HCT116 (cell line): Measurements from ENCODE around the gene TREM1.

ENCODE experiments used
- CEBPB ChIP-seq: IDR thresholded peaks from 2 replicates; pipeline ENCODE4 v1.6.1; 2012; ENCODE audit warnings: low read depth
- EZH2 ChIP-seq: fragments of 200-600 bp; sonication (generic); IDR thresholded peaks from 2 replicates; pipeline ENCODE4 v1.6.1; 2017; ENCODE audit warnings: antibody characterized with exemption, mixed run types
- JUND ChIP-seq: IDR thresholded peaks from 2 replicates; pipeline ENCODE4 v1.6.1; 2012
- MAX ChIP-seq: IDR thresholded peaks from 2 replicates; pipeline ENCODE4 v1.6.1; 2012
- POLR2A ChIP-seq: IDR thresholded peaks from 2 replicates; pipeline ENCODE4 v1.7.0; 2011; ENCODE audit warnings: borderline replicate concordance; ENCODE audit not compliant: insufficient read depth, insufficient read length; ENCODE audit errors: extremely low read depth
- POLR2AphosphoS5 ChIP-seq: IDR thresholded peaks from 2 replicates; pipeline ENCODE4 v1.6.1; 2011; ENCODE audit warnings: mild to moderate bottlenecking, low read depth, low read length, moderate library complexity
- RAD21 ChIP-seq: IDR thresholded peaks from 2 replicates; pipeline ENCODE4 v1.6.1; 2012; ENCODE audit warnings: low read depth, mild to moderate bottlenecking
- REST ChIP-seq: IDR thresholded peaks from 2 replicates; pipeline ENCODE4 v1.6.1; 2012; ENCODE audit warnings: low read depth
- SP1 ChIP-seq: IDR thresholded peaks from 2 replicates; pipeline ENCODE4 v1.6.1; 2012; ENCODE audit warnings: low read depth
- TF ChIP-seq, protein P1 (sequence below), 3 experiments: fragments of 200-600 bp in 1 of 3; sonication (generic) in 1 of 3; IDR thresholded peaks in 2 of 3; conservative IDR thresholded peaks in 1 of 3; 2 replicates each; pipeline ENCODE4 v1.5.1; 2012 to 2017; ENCODE audit warnings: low read depth in 2 of 3, low read length in 2 of 3, antibody characterized with exemption in 1 of 3, borderline replicate concordance in 1 of 3, control low read depth in 1 of 3, mild to moderate bottlenecking in 1 of 3, mixed read lengths in 1 of 3, mixed run types in 1 of 3, moderate library complexity in 1 of 3; ENCODE audit not compliant: insufficient read depth in 1 of 3

GRCh38 chr6:41258196-41258493 is 28.3 kb downstream of the TREM1 start:
- TF ChIP-seq, protein P1, sequence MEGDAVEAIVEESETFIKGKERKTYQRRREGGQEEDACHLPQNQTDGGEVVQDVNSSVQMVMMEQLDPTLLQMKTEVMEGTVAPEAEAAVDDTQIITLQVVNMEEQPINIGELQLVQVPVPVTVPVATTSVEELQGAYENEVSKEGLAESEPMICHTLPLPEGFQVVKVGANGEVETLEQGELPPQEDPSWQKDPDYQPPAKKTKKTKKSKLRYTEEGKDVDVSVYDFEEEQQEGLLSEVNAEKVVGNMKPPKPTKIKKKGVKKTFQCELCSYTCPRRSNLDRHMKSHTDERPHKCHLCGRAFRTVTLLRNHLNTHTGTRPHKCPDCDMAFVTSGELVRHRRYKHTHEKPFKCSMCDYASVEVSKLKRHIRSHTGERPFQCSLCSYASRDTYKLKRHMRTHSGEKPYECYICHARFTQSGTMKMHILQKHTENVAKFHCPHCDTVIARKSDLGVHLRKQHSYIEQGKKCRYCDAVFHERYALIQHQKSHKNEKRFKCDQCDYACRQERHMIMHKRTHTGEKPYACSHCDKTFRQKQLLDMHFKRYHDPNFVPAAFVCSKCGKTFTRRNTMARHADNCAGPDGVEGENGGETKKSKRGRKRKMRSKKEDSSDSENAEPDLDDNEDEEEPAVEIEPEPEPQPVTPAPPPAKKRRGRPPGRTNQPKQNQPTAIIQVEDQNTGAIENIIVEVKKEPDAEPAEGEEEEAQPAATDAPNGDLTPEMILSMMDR (IDR thresholded peaks at IDR 0.05 in 2 of 3, conservative IDR thresholded peaks at IDR 0.05 in 1 of 3; ENCODE audit: borderline replicate concordance in 1 of 3, insufficient read depth in 1 of 3, low read depth in 2 of 3, low read length in 2 of 3): no peak
- TF ChIP-seq POLR2AphosphoS5 (no peak), CEBPB (no peak), REST (no peak), SP1 (no peak), MAX (no peak), JUND (no peak), EZH2 (no peak), RAD21 (no peak), POLR2A (no peak)
